OCI-LY3 (cell line): ENCODE results near the gene ASCC3.

ENCODE experiments used
- H2AFZ ChIP-seq: fragments of 200-600, 300-600 bp; shearing (Covaris generic); 2 replicates; pipeline ENCODE4 v1.6.0; 2014; ENCODE audit warnings: antibody characterized with exemption, low read depth, low read length
- H3K27ac ChIP-seq: fragments of 200-600, 300-600 bp; sonication (generic); 2 replicates; pipeline ENCODE4 v1.5.1; 2014; ENCODE audit warnings: mild to moderate bottlenecking, low read length, moderate library complexity, mixed read lengths
- H3K27me3 ChIP-seq: fragments of 200-600, 300-600 bp; sonication (generic); 2 replicates; pipeline ENCODE4 v1.6.1; 2014; ENCODE audit warnings: low read depth, low read length, mixed read lengths
- H3K36me3 ChIP-seq: fragments of 200-600, 300-600 bp; sonication (generic); replicated peaks from 2 replicates; pipeline ENCODE3; 2014; ENCODE audit warnings: low read depth, low read length, mixed read lengths
- H3K4me1 ChIP-seq: fragments of 300-600, 200-600 bp; sonication (generic); 2 replicates; pipeline ENCODE4 v1.6.1; 2014; ENCODE audit warnings: low read length, mixed read lengths
- H3K4me2 ChIP-seq: fragments of 200-600, 300-600 bp; sonication (generic); 2 replicates; pipeline ENCODE4 v1.6.1; 2014; ENCODE audit warnings: low read length, mixed read lengths
- H3K4me3 ChIP-seq: fragments of 300-600, 200-600 bp; sonication (generic); 2 replicates; pipeline ENCODE4 v1.5.1; 2014; ENCODE audit warnings: antibody characterized with exemption, mild to moderate bottlenecking, low read length, moderate library complexity
- H3K79me2 ChIP-seq: fragments of 300-600, 200-600 bp; shearing (Covaris generic); 2 replicates; pipeline ENCODE4 v1.6.1; 2014; ENCODE audit warnings: mild to moderate bottlenecking, low read length, mixed read lengths
- H3K9ac ChIP-seq: fragments of 300-600, 200-600 bp; shearing (Covaris generic); 2 replicates; pipeline ENCODE4 v1.6.0; 2014; ENCODE audit warnings: mild to moderate bottlenecking, low read length, moderate library complexity
- H3K9me3 ChIP-seq: fragments of 200-600, 300-600 bp; shearing (Covaris generic); 2 replicates; pipeline ENCODE4 v1.6.1; 2014; ENCODE audit warnings: low read length, mixed read lengths; ENCODE audit not compliant: insufficient read depth
- H4K20me1 ChIP-seq: fragments of 200-600, 300-600 bp; sonication (generic); 2 replicates; pipeline ENCODE4 v1.6.1; 2016; ENCODE audit warnings: low read length, mixed read lengths; ENCODE audit not compliant: insufficient read depth
- CTCF ChIP-seq: fragments of 200-600, 300-600 bp; sonication (generic); IDR thresholded peaks from 2 replicates; pipeline ENCODE4 v1.5.1; 2014; ENCODE audit warnings: antibody characterized with exemption, low read length, low read depth
- EZH2phosphoT487 ChIP-seq: fragments of 200-600 bp; shearing (Covaris generic); IDR thresholded peaks from 2 replicates; pipeline ENCODE4 v1.6.1; 2018; ENCODE audit warnings: antibody characterized with exemption, mixed run types, low read depth

Gene ASCC3

GRCh38 chr6:100724222-100724621, 156.9 kb downstream of the ASCC3 start:
- TF ChIP-seq CTCF (no peak), EZH2phosphoT487 (no peak)

GRCh38 chr6:100721256-100721655, 159.9 kb downstream of the ASCC3 start:
- Histone ChIP-seq H3K4me1 (no peaks in the 10 kb centered on the region), H3K27ac (no peak overlapping the region), H3K9ac (no peak overlapping the region), H3K9me3 (no peaks in the 10 kb centered on the region), H3K36me3 (no peaks in the 10 kb centered on the region), H3K27me3 (no peaks in the 10 kb centered on the region), H3K4me2 (no peak overlapping the region), H3K4me3 (no peak overlapping the region), H3K79me2 (no peaks in the 10 kb centered on the region), H2AFZ (no peak overlapping the region), H4K20me1 (no peaks in the 10 kb centered on the region)
- TF ChIP-seq EZH2phosphoT487 (no peak), CTCF (no peak)

More at GRCh38 chr6:100724222-100724621, 156.9 kb downstream of the ASCC3 start:
- Histone ChIP-seq H2AFZ (no peak overlapping the region), H3K9me3 (no peaks in the 10 kb centered on the region), H3K27me3 (no peaks in the 10 kb centered on the region), H3K36me3 (no peaks in the 10 kb centered on the region), H4K20me1 (no peaks in the 10 kb centered on the region), H3K27ac (no peak overlapping the region), H3K4me1 (no peaks in the 10 kb centered on the region), H3K9ac (no peak overlapping the region), H3K4me3 (no peak overlapping the region), H3K4me2 (no peak overlapping the region), H3K79me2 (no peaks in the 10 kb centered on the region)

- TF ChIP-seq EZH2phosphoT487 (no peak), CTCF (peak; percentile 49)
- Histone ChIP-seq H3K4me2 (no peak overlapping the region), H3K9me3 (no peaks in the 10 kb centered on the region), H3K36me3 (no peaks in the 10 kb centered on the region), H2AFZ (no peak overlapping the region), H3K9ac (no peak overlapping the region), H3K79me2 (no peaks in the 10 kb centered on the region), H3K4me3 (no peak overlapping the region), H4K20me1 (no peaks in the 10 kb centered on the region), H3K27me3 (no peaks in the 10 kb centered on the region), H3K4me1 (no peaks in the 10 kb centered on the region), H3K27ac (no peak overlapping the region)
These were observed 161.0 kb downstream of the ASCC3 start for GRCh38 chr6:100719883-100720682.

GRCh38 chr6:100712997-100713396, 168.1 kb downstream of the ASCC3 start:
- H3K4me1 ChIP-seq = no peaks in the 10 kb centered on the region
- no peaks in the 10 kb centered on the region for H4K20me1 ChIP-seq
- H3K4me2 ChIP-seq = no peak overlapping the region
- H3K4me3 ChIP-seq = no peak overlapping the region
- H3K36me3 ChIP-seq = no peaks in the 10 kb centered on the region
- no peak overlapping the region for H3K9ac ChIP-seq
- no peak overlapping the region for H3K27ac ChIP-seq
- no peaks in the 10 kb centered on the region for H3K79me2 ChIP-seq
- TF ChIP-seq EZH2phosphoT487 (no peak), CTCF (no peak)
- no peak overlapping the region for H2AFZ ChIP-seq
- H3K27me3 ChIP-seq = no peaks in the 10 kb centered on the region
- H3K9me3 ChIP-seq = no peaks in the 10 kb centered on the region
